ENCODE data around the gene GTF3C6.

GTF3C6 gene

GRCh38 chr6:110979565-110980101 is 21.1 kb downstream of the GTF3C6 start:
- Histone ChIP-seq H3K79me2 (ENCODE audit: control insufficient read depth, insufficient read depth, low read length, unreplicated experiment) (peaks cover 48% of the 10 kb centered on the region), H3K4me3 (ENCODE audit: low read depth, low read length) (no peak overlapping the region)

GRCh38 chr6:110980227-110980626 is 21.7 kb downstream of the GTF3C6 start:
- H3K79me2 ChIP-seq (ENCODE audit: control insufficient read depth, insufficient read depth, low read length, unreplicated experiment): peaks cover 53% of the 10 kb centered on the region

More at GRCh38 chr6:110979565-110980101, 21.1 kb downstream of the GTF3C6 start:
- peaks cover 4% of the 10 kb centered on the region; the same call in 1 of the 2 replicates for H3K36me3 ChIP-seq (ENCODE audit: insufficient read depth, low read length)
- peaks cover 14% of the 10 kb centered on the region for H3K4me1 ChIP-seq (ENCODE audit: control insufficient read depth, insufficient read depth, low read length, unreplicated experiment)
- no peak overlapping the region for H3K27ac ChIP-seq (ENCODE audit: low read depth, low read length)
- H3K27me3 ChIP-seq (ENCODE audit: insufficient read depth, low read length): no peaks in the 10 kb centered on the region
- H2AFZ ChIP-seq (ENCODE audit: low read length, unreplicated experiment): no peak overlapping the region

GRCh38 chr6:110980648-110981047 is 22.1 kb downstream of the GTF3C6 start:
- Histone ChIP-seq H3K27me3 (ENCODE audit: insufficient read depth, low read length) (no peaks in the 10 kb centered on the region), H3K36me3 (ENCODE audit: insufficient read depth, low read length) (peaks cover 4% of the 10 kb centered on the region; the same call in 1 of the 2 replicates), H3K27ac (ENCODE audit: low read depth, low read length) (no peak overlapping the region), H3K4me1 (ENCODE audit: control insufficient read depth, insufficient read depth, low read length, unreplicated experiment) (peaks cover 14% of the 10 kb centered on the region), H3K79me2 (ENCODE audit: control insufficient read depth, insufficient read depth, low read length, unreplicated experiment) (peaks cover 53% of the 10 kb centered on the region), H2AFZ (ENCODE audit: low read length, unreplicated experiment) (no peak overlapping the region), H3K4me3 (ENCODE audit: low read depth, low read length) (peak overlapping the region; percentile 93)

More at GRCh38 chr6:110980227-110980626, 21.7 kb downstream of the GTF3C6 start:
- Histone ChIP-seq H2AFZ (ENCODE audit: low read length, unreplicated experiment) (no peak overlapping the region), H3K27me3 (ENCODE audit: insufficient read depth, low read length) (no peaks in the 10 kb centered on the region), H3K4me1 (ENCODE audit: control insufficient read depth, insufficient read depth, low read length, unreplicated experiment) (peaks cover 14% of the 10 kb centered on the region), H3K27ac (ENCODE audit: low read depth, low read length) (no peak overlapping the region), H3K4me3 (ENCODE audit: low read depth, low read length) (no peak overlapping the region), H3K36me3 (ENCODE audit: insufficient read depth, low read length) (peaks cover 4% of the 10 kb centered on the region; the same call in 1 of the 2 replicates)

- Histone ChIP-seq H3K27ac (ENCODE audit: low read depth, low read length) (no peak overlapping the region), H3K27me3 (ENCODE audit: insufficient read depth, low read length) (no peaks in the 10 kb centered on the region), H2AFZ (ENCODE audit: low read length, unreplicated experiment) (no peak overlapping the region), H3K36me3 (ENCODE audit: insufficient read depth, low read length) (peaks cover 10% of the 10 kb centered on the region; the same call in 1 of the 2 replicates), H3K79me2 (ENCODE audit: control insufficient read depth, insufficient read depth, low read length, unreplicated experiment) (peaks cover 53% of the 10 kb centered on the region), H3K4me3 (ENCODE audit: low read depth, low read length) (peak overlapping the region; percentile 93), H3K4me1 (ENCODE audit: control insufficient read depth, insufficient read depth, low read length, unreplicated experiment) (peaks cover 14% of the 10 kb centered on the region)
Observed at GRCh38 chr6:110981202-110981600, 22.7 kb downstream of the GTF3C6 start.

- H3K4me1 ChIP-seq (ENCODE audit: control insufficient read depth, insufficient read depth, low read length, unreplicated experiment): no peaks in the 10 kb centered on the region
- no peak overlapping the region for H3K4me3 ChIP-seq (ENCODE audit: low read depth, low read length)
- H2AFZ ChIP-seq (ENCODE audit: low read length, unreplicated experiment): no peak overlapping the region
- peaks cover 14% of the 10 kb centered on the region for H3K36me3 ChIP-seq (ENCODE audit: insufficient read depth, low read length)
- no peak overlapping the region for H3K27ac ChIP-seq (ENCODE audit: low read depth, low read length)
- H3K79me2 ChIP-seq (ENCODE audit: control insufficient read depth, insufficient read depth, low read length, unreplicated experiment): peaks cover 9% of the 10 kb centered on the region
- no peaks in the 10 kb centered on the region for H3K27me3 ChIP-seq (ENCODE audit: insufficient read depth, low read length)
Observed at GRCh38 chr6:110990840-110991576, 32.5 kb downstream of the GTF3C6 start.

- Histone ChIP-seq H3K4me1 (ENCODE audit: control insufficient read depth, insufficient read depth, low read length, unreplicated experiment) (no peaks in the 10 kb centered on the region), H3K27me3 (ENCODE audit: insufficient read depth, low read length) (no peaks in the 10 kb centered on the region), H3K36me3 (ENCODE audit: insufficient read depth, low read length) (peaks cover 12% of the 10 kb centered on the region), H3K79me2 (ENCODE audit: control insufficient read depth, insufficient read depth, low read length, unreplicated experiment) (peaks cover 2% of the 10 kb centered on the region), H3K27ac (ENCODE audit: low read depth, low read length) (no peak overlapping the region), H2AFZ (ENCODE audit: low read length, unreplicated experiment) (no peak overlapping the region), H3K4me3 (ENCODE audit: low read depth, low read length) (no peak overlapping the region)
Observed at GRCh38 chr6:110996691-110997090, 38.2 kb downstream of the GTF3C6 start.

GRCh38 chr6:110999634-111000270 is 41.2 kb downstream of the GTF3C6 start:
- Histone ChIP-seq H3K36me3 (ENCODE audit: insufficient read depth, low read length) (peaks cover 13% of the 10 kb centered on the region), H3K27ac (ENCODE audit: low read depth, low read length) (no peak overlapping the region)

GRCh38 chr6:111002350-111002749 is 43.8 kb downstream of the GTF3C6 start:
- Histone ChIP-seq H2AFZ (ENCODE audit: low read length, unreplicated experiment) (no peak overlapping the region), H3K27ac (ENCODE audit: low read depth, low read length) (no peak overlapping the region), H3K27me3 (ENCODE audit: insufficient read depth, low read length) (no peaks in the 10 kb centered on the region), H3K4me1 (ENCODE audit: control insufficient read depth, insufficient read depth, low read length, unreplicated experiment) (no peaks in the 10 kb centered on the region), H3K36me3 (ENCODE audit: insufficient read depth, low read length) (peaks cover 23% of the 10 kb centered on the region), H3K4me3 (ENCODE audit: low read depth, low read length) (no peak overlapping the region), H3K79me2 (ENCODE audit: control insufficient read depth, insufficient read depth, low read length, unreplicated experiment) (peaks cover 3% of the 10 kb centered on the region)

More at GRCh38 chr6:110999634-111000270, 41.2 kb downstream of the GTF3C6 start:
- H3K79me2 ChIP-seq (ENCODE audit: control insufficient read depth, insufficient read depth, low read length, unreplicated experiment): no peaks in the 10 kb centered on the region
- H3K4me3 ChIP-seq (ENCODE audit: low read depth, low read length): no peak overlapping the region
- H3K27me3 ChIP-seq (ENCODE audit: insufficient read depth, low read length): no peaks in the 10 kb centered on the region
- no peak overlapping the region for H2AFZ ChIP-seq (ENCODE audit: low read length, unreplicated experiment)
- H3K4me1 ChIP-seq (ENCODE audit: control insufficient read depth, insufficient read depth, low read length, unreplicated experiment): no peaks in the 10 kb centered on the region

- peaks cover 13% of the 10 kb centered on the region for H3K36me3 ChIP-seq (ENCODE audit: insufficient read depth, low read length)
- no peak overlapping the region for H3K27ac ChIP-seq (ENCODE audit: low read depth, low read length)
- H3K4me1 ChIP-seq (ENCODE audit: control insufficient read depth, insufficient read depth, low read length, unreplicated experiment): no peaks in the 10 kb centered on the region
- H3K27me3 ChIP-seq (ENCODE audit: insufficient read depth, low read length): no peaks in the 10 kb centered on the region
- no peak overlapping the region for H3K4me3 ChIP-seq (ENCODE audit: low read depth, low read length)
- H3K79me2 ChIP-seq (ENCODE audit: control insufficient read depth, insufficient read depth, low read length, unreplicated experiment): no peaks in the 10 kb centered on the region
- no peak overlapping the region for H2AFZ ChIP-seq (ENCODE audit: low read length, unreplicated experiment)
Observed at GRCh38 chr6:111011360-111012142, 53.0 kb downstream of the GTF3C6 start.

GRCh38 chr6:111012143-111012452 is 53.6 kb downstream of the GTF3C6 start:
- no peak overlapping the region for H3K4me3 ChIP-seq (ENCODE audit: low read depth, low read length)
- peaks cover 13% of the 10 kb centered on the region for H3K36me3 ChIP-seq (ENCODE audit: insufficient read depth, low read length)
- H3K27ac ChIP-seq (ENCODE audit: low read depth, low read length): no peak overlapping the region
- no peaks in the 10 kb centered on the region for H3K27me3 ChIP-seq (ENCODE audit: insufficient read depth, low read length)
- no peaks in the 10 kb centered on the region for H3K79me2 ChIP-seq (ENCODE audit: control insufficient read depth, insufficient read depth, low read length, unreplicated experiment)
- no peak overlapping the region for H2AFZ ChIP-seq (ENCODE audit: low read length, unreplicated experiment)
- H3K4me1 ChIP-seq (ENCODE audit: control insufficient read depth, insufficient read depth, low read length, unreplicated experiment): no peaks in the 10 kb centered on the region
